GM10847 (cell line): ENCODE data around the gene TTLL8.

ENCODE experiments used
- POLR2A ChIP-seq: IDR thresholded peaks from 2 replicates; pipeline ENCODE4 v1.6.1; 2011; ENCODE audit not compliant: insufficient read length; ENCODE audit errors: extremely low read depth

TTLL8 gene

GRCh38 chr22:50058061-50058905, at the start of gene TTLL8:
TSS of gene TTLL8 (minus strand) at chr22:50058298.
- TF ChIP-seq POLR2A: no peak

- no peak for TF ChIP-seq POLR2A
Observed at GRCh38 chr22:50107529-50107928, 49.4 kb upstream of the TTLL8 start.

GRCh38 chr22:50105208-50106100, 47.4 kb upstream of the TTLL8 start:
- no peak for TF ChIP-seq POLR2A

GRCh38 chr22:50104141-50104544, 46.0 kb upstream of the TTLL8 start:
- no peak for TF ChIP-seq POLR2A

- no peak for TF ChIP-seq POLR2A
Observed at GRCh38 chr22:50102946-50103345, 44.8 kb upstream of the TTLL8 start.

GRCh38 chr22:50101870-50102565, 43.9 kb upstream of the TTLL8 start:
- TF ChIP-seq POLR2A: no peak

GRCh38 chr22:50098052-50098451, 40.0 kb upstream of the TTLL8 start:
- no peak for TF ChIP-seq POLR2A

- no peak for TF ChIP-seq POLR2A
Observed at GRCh38 chr22:50092342-50092741, 34.2 kb upstream of the TTLL8 start.

GRCh38 chr22:50091092-50091768, 33.1 kb upstream of the TTLL8 start:
- TF ChIP-seq POLR2A: no peak

GRCh38 chr22:50090412-50090714, 32.3 kb upstream of the TTLL8 start:
- TF ChIP-seq POLR2A: no peak

- no peak for TF ChIP-seq POLR2A
Observed at GRCh38 chr22:50089682-50090411, 31.7 kb upstream of the TTLL8 start, which contains the start of gene MOV10L1. TSS of gene MOV10L1 (plus strand) at chr22:50090006. CDS start at chr22:50090089, 83 bp downstream.

GRCh38 chr22:50089231-50089630, 31.1 kb upstream of the TTLL8 start:
- no peak for TF ChIP-seq POLR2A

- TF ChIP-seq POLR2A: no peak
Observed at GRCh38 chr22:50088096-50088495, 30.0 kb upstream of the TTLL8 start.

GRCh38 chr22:50087646-50088045, 29.5 kb upstream of the TTLL8 start:
- TF ChIP-seq POLR2A: no peak
